Measurements from ENCODE around the gene ALKAL2.

ALKAL2 gene

DNA sequence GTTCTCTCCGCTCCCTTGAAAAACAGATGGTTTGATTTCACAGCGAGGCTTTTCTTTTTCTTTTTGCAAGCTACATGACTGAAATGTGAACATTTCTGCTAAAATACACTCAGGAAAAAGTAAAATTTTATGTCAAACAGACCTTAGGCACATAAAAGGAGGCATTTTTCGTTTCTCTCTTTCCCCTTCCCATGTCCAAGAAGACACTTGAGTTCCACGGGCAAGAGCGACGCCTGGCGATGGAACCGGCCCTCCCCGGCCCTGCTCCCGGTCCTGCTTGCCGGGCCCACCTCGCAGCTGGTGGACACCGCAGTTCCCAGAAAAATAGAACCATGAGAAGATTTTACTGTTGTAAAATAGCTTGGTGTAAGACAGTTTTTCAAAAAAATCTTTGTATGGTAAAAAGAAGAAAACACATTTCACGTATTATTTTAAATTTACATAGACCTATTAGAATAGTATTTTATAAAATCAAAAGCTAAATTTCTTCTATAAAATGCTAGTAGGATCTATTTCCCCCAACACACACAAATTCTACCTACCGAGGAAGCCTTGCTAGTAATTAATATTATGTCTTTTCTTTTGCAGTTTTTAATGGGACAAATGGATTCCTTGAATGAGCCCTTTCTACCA, 2.3 kb upstream of the ALKAL2 start:
- peak; percentile 22 for DNase-seq (ENCODE audit: low read depth)

DNA sequence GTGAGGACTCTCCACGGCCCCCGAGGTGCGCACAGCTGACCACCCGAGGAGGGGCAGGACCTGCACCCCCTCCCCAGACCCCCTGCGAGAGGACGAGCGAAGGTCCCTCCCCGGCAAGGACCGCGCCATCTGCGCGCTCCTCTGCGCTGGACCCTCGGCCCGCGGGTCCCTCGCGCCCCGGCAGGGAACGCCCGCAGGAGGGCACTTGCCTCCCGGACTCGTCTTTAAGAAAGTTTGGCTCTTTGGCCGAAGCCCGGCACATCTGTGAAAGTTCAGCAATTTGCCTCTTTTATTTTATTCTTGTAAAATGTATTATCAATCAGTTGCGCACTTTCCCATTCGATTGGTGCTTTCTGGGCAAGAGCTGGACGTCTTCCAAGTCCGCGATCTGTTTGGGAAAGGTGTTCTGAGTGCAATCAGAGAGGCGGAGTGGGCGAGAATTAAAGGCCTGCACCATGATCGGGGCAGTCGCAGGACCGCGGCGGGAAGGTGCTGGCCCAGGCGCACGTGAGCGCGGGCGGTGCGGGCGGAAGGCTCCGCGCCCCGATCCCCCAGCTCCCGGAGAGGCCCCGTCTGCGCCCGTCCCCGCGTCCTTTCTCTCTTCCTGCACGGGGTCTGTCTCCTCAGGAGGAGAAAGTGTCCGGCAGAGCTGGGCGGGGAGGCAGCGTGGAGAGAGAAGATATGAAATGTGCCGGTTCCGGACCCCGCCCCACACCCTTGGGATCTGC, 1.6 kb upstream of the ALKAL2 start:
- DNase-seq (ENCODE audit: low read depth): no peak

DNA sequence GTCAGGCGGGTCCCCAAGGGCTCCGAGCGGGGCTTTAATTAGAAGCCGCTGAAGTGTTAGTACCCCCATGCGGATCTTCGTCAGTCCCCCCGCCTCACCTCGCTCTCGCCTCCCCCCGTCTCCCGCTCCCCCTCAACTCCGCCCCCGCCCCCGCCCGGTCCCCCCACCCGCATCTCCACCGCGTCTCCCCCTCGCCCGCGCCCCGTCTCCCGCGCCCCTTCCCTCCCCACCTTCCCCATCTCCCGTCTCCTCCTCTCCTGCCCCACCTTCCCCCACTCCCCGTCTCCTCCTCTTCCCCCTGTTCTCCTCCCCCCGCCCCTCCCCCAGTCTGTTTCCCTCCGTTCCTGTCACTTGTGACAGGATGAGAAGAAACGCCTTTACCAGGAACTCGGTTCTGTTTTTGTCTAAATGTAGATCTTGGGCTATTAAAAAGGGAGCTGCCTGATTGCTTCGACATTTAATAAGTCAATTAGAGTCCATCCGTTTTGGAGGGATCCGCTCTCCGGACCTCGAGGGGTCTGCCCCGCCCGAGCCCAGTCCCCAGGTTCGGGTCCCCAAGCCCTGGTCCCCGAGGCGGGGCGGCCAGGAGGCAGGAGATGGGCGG, 969 bp upstream of the ALKAL2 start:
- no peak for DNase-seq (ENCODE audit: low read depth)

DNA sequence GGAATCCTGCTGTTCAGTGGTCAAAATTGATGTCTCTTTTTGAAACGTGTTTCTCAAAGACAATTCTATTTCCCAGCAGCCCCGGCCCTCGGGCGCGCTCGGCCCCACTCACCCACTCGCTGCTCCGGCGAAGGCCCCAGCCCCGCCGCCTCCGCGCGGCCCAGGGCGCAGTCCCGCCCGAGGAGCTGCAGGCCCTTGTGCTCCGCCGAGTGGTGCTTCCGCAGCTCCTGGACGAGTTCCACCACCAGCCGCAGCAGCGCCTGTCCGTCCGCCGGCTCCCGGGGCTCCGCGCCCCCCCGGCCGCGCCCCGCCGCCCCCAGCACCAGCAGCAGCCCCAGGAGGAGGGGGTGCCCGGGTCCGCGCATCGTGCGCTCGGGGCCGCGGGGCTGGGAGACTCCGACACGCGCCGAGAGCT, 413 bp downstream of the ALKAL2 start:
- DNase-seq (ENCODE audit: low read depth): no peak

DNA sequence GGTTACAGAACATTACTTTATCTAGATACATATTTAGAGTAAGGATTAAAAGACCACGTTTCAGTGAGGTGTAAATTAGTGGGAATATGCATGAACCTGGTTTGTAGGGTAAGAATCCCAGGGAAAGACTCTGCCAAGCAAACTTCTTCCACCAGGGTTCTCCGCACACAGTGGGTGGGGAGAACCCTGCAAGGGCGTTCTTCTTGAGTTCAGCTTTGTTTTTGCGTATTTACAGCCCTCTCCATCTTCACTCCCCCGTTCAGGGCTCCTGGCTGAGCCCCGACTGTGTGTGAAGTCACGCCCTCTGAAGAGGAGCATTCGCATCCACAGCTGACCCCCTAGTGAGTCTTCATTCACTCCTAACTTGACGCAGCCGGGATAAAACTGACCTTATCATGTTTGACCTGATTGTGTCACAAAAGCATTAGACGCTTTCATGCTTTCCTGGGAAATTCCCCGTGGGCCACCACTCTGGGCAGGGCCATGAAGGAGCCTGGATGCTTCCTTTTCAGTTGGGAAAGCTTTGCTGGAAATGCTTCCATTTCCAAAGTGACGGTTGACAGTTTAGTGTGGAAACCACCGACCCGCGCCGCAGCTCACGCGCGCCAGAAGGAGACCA, 1.0 kb downstream of the ALKAL2 start:
- no peak for DNase-seq (ENCODE audit: low read depth)

DNA sequence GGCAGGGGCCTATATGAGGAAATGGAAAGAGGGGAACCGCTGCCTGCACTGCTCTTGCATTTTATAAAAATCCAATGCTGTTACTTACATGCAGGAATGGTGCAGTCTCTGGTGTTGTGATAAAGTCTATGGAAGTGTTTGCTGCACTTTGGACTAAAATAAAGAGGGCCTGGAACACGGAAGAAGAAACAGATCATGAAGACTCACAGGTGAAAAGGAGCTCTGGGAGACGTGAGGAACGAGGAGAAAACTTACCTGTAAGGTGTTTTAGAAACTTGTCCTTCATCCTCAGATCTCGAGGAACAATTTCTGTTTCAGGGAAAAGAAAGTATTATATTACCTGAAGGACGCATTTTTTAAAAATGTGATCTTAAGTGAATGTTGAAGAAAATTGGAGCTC, 1.9 kb downstream of the ALKAL2 start:
- DNase-seq (ENCODE audit: low read depth): no peak

DNA sequence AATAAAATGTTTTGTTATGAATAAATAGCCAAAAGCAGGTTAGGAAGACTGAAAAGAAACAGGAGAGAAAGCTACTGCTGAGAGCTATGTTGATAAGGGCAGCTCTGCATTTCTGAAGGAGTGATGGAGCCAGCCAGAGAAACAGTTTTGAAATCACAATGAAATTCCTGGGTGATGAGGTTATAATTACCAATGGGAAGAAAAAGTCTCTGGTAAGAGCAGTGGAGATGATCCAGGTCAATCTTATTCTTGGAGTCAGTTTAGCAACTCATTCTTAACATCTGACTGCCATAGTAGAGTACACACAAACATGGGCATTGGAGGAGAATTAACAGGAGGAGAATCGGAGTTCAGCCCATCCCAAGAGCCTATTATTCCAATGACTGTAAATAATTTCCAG, 2.4 kb downstream of the ALKAL2 start:
- no peak for DNase-seq (ENCODE audit: low read depth)

DNA sequence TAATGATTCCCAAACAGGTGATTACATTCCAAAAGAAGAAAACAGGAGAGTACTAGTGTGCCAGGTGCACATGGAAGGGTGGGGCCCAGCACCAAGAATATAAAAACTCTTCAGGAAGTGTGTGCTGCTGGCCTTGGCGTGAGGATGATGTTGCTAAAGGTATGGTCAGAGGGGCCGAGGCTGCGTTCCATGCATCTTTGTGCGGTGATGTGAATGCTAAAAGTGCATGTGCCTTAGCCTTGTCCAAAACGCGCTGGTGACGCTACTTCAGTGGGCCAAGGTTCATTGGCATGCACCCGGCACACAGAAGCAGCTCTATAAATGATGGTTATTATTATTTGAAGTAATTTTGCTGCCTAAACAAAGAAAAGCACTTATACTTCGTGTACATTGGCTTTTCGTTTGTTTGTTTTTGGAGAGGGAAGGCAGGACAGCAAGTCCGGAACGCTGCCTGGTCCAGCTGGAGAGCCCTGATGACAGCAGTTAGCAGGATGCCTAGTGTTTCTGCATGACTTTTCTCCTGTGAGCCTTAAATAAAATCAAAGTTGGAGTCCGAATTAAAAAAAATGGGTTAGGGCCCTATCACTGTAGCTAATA, 2.9 kb downstream of the ALKAL2 start:
- no peak for DNase-seq (ENCODE audit: low read depth)

DNA sequence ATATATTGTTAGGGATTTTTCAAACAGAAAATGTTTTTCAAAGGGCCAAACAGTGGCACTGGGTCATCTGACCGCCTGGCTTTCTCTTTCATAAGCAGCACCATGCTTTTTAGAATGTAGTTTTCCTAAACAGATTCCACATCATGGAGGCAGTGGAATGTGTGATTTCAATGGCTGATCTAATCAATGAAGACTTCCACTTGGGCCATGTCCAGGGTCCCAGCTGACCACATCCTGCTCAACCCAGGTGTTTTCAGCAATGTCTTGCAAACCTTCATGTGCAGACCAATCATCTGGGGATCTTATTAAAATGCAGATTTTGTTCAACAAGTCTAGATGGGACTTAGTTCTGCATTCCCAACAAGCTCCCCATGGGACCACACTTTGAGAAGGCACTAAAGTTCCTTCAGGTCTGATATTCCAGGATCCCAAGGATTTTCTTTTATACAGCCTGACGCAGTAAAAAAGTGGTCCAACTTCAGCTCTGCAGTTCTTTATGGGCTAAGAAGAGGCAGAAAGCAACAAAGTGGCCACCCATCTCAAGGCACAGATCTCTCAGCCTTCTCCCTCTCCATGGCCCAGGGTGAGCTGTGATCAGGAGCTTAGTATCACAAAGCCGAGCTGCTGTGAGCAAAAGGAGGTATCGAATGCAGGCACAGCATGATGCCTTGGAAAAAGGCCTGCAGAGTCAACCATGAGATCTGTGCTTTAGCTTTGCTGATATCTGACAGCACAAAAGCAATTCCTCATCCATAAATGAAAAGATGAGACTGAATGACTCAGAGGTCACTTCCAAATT, 3.7 kb downstream of the ALKAL2 start:
- no peak for DNase-seq (ENCODE audit: low read depth)

DNA sequence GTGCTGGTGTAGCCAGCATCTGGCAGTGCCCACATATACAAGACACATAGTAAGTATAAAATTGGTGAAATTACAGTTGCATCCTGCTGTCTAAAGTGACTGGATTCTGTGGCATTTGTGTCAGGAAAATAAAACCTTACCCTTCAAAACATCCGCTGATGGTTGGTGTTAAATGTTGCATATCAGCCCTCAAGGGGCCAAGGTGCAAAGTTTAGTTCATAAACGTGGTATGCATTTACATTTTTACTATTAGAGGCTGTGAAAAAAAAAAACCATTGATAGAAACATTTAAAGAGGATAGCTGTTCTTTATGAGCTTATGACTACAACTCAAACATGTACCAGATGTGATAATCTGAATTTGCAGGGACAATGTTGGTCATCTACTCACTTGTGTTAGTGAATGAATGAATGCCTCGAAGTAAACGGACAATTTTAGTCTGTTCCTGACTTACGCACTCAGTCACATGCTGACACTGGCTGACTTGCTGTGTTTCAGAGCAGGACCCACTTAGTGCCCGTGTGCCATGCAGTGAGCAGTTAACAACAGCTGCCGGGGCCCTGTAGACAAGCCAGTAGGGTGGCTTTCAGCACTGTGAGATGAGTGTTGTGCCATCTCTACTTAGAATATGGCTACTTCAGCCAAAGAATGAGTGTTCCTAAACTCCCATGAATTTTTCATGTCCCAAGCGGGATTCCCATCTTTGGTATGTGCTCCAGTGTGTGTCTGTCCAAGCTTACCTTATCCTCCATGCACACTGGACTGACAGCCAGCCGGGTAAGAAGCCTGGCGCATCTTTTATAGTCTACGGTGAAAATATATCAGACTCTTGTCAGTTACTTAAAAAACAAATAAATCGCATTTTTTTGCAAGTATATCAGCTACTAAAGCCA, 5.3 kb downstream of the ALKAL2 start:
- DNase-seq (ENCODE audit: low read depth): no peak

DNA sequence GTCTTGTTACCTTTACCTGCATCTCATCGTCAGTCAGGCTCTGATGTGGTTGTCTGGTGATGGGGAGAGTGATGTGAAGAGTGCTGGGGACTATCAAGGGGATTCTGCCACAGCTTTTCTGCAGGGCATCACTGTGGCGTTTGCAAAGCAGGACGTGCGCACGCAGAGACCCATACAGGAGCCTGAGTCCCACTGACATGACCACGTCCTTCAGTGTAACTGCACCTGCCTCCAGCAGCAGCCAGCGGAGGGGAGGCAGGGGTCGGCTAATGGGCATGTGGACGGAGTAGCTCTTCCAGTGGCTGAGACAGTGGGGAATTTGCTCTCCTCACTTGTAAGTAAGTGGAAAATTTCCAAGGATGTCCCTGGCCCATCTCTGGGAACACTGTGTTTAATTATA, 6.5 kb downstream of the ALKAL2 start:
- DNase-seq (ENCODE audit: low read depth): no peak

DNA sequence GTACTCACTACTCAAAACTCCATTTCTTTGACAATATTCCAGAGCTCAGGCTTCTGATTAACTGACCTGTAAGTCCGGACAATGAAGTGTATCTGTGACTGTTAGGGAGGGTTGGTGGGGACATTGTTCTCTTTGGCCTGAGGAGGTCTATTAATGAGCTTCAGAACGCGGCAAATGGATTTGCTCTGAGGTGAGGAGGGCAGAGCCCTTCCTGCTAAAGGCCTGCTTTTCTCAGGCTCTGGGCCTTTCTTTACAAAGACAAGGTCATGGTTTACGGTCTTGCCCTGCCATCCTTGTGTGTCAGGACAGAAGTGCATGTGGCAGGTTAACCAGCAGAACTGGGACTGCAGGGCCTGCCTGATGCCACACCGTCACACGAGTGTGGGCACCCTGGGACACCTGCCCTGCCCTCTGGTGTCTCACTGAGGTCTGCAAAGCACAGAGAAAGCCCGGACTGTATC, 7.2 kb downstream of the ALKAL2 start:
- no peak for DNase-seq (ENCODE audit: low read depth)

DNA sequence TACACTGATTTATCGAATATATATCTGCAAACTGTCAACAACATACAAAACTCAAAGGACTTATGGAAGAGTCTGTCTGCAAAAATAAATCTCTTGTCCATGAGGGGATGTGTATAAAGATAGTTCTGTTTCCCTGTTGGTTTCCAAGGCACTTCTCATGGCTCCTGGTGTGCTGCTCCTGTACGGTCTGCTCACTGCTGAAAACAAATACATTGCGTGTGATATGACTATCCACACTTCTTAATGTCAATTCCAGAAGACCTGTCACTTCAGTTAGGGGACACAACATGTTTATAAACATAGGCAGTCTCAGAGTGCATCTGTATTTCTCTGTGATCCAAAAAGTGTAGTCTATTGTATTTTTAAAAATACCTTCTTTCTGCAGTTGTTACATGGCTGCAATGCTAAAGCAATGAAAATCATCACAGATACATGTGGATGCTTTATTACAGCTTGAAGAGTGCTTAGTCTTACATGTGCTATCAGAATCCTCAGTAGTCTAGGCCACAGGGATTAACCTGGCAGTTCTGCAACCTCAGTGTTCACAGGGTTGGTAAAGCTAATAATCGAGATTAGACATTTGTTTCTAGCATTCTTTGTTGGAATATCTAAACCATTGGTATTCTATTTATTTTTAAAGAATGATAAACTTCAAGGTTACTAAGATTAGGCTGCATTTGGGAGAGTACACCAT, 7.8 kb downstream of the ALKAL2 start:
- DNase-seq (ENCODE audit: low read depth): no peak

DNA sequence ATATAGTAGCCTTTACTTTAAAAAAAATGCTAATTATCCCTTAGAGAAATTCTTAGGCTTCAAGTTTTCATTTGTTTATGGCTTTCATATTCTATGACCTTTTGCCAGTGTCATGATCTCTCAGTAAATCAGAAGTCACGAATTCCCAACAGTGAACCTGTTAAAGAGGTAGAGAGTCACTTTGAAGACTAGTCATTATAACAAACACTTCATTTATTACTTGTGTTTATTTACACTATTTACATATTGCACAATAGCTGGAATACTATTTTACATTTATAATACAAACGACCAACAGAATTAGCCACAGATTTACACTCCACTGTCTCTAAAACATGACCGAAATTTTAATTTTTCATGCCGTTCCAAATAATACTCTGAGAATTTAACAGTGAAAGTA, 8.5 kb downstream of the ALKAL2 start:
- no peak for DNase-seq (ENCODE audit: low read depth)

DNA sequence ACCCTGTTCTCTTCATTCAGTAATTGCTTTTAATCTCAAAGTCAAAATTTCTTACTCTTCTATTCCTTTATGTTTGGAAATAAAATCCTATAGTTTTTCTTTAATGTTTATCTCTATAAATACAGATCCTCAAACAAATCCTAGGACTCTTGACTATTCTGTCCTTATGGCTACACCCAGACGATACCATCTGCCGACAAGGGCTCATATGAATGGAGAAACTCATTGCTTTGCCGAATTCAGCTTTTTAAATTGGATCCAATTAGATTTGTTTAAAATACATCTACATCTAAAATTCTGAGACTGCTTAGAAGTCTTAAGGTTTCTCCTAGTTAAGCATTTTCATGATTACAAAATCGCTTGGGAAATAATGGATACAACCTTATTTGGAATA, 9.0 kb downstream of the ALKAL2 start:
- no peak for DNase-seq (ENCODE audit: low read depth)

DNA sequence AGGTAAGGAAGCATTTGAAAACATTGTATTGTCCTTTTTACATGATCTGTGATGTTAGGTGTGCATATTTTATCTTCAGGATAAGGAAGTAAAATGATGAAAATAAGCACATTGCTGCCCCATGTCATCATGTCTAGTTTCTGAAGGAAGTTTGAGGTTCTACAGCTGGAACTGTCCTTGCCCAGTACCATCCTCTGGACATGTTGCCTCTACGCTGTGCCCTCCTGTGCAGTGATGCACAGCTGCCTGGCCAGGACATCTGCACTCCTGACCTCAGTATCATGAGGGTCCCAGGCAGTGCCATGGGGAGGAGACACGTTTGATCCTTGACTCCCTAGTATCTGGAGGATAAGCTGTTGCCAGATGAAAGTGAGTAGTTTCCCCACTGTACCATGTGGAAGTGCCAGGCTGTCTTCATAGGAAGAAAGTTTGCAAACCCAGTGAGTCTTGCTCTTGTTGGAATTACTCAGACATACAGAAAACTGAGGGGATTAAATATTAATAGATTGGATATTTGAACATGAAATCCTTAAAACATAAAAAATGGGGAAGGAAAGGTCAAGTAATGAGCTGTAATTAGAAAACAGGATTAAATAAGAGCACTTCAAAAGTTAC, 9.5 kb downstream of the ALKAL2 start:
- no peak for DNase-seq (ENCODE audit: low read depth)

DNA sequence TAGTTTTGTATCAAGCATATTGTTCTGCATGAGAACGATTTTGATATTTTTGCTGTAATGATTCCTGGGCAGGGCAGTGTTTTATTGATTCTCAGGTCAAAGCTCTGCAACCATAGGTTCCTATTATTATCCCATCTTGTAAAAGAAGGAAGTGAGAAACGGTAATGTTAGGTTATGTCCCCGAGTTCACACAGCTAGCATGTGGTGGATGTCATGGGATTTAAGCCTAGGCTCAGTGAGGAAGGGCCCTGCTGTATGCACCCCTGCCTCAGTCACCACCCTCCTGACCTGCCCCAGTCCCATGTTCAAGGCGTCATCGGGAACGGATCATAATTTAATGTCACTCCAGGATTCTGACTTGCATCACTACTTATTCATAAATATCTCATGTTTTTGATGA, 12.4 kb downstream of the ALKAL2 start:
- no peak for DNase-seq (ENCODE audit: low read depth)

DNA sequence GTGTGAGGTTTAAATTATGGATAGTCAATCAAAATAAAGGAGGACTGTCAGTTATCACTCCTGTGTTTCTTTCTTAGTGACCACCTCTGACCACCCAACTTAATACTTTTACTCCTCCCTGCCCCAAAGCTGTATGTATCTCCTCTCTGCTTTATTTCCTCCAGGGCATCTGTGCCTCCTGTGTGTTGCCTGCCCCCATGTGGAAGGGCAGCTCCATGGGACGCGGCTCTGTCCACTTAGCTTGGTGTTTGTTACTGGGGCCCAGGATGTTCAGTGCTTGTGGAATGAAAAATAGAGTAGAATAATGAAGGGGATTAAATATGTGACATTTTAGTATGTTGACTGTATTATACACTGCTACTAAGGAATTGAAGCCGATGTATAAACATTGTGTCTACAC, 13.4 kb downstream of the ALKAL2 start:
- no peak for DNase-seq (ENCODE audit: low read depth)

DNA sequence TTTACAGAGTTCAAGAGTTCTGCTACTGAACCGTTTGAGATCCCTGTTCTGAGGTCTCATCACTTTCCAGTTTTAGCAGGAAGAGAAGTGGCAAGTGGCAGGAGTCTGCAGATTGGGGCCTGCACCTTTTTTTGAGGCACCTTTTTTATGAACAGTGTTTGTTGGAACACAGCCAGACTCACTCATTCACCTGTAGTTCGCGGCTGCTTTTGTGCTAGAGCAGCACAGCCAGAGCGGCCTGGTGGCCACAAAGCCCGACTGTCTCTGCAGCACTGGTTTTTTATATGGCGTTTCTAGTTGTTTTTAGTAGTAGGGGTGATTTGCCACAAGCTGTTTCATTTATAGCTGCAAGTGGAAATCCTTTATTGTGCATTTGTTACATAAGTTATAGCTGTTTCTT, 14.6 kb downstream of the ALKAL2 start:
- no peak for DNase-seq (ENCODE audit: low read depth)

DNA sequence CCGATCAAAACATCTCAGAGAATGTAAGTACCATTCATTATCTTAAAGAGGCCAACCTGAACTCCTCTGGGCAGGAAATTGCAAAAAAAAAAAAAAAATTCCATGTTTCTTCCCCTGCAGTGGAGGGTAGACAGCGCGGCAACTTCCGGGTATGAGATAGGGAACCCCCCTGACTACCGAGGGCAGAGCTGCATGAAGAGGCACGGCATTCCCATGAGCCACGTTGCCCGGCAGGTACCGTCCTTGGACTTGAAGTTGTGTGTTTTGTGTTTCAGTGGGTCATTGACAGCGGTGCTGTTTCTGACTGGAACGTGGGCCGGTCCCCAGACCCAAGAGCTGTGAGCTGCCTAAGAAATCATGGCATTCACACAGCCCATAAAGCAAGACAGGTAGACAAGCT, 16.0 kb downstream of the ALKAL2 start:
- DNase-seq (ENCODE audit: low read depth): no peak
